KMS-11 (cell line): ENCODE measurements around the gene SUSD3.

Experiments used
- H2AFZ ChIP-seq: fragments of 200-600 bp; sonication (generic); 2 replicates; pipeline ENCODE4 v1.6.1; 2016; ENCODE audit warnings: antibody characterized with exemption, mixed run types, low read depth
- H3K27ac ChIP-seq: fragments of 200-600 bp; sonication (generic); 2 replicates; pipeline ENCODE4 v1.6.1; 2016; ENCODE audit warnings: mild to moderate bottlenecking, mixed run types
- H3K27me3 ChIP-seq: fragments of 200-600 bp; sonication (generic); 2 replicates; pipeline ENCODE4 v1.6.1; 2017; ENCODE audit warnings: mild to moderate bottlenecking, low read depth, mixed run types, moderate library complexity; ENCODE audit not compliant: insufficient read depth
- H3K36me3 ChIP-seq: fragments of 200-600 bp; sonication (generic); 2 replicates; pipeline ENCODE4 v1.6.1; 2017; ENCODE audit warnings: mild to moderate bottlenecking, mixed run types; ENCODE audit not compliant: insufficient read depth
- H3K4me1 ChIP-seq: fragments of 200-600 bp; sonication (generic); 2 replicates; pipeline ENCODE4 v1.6.1; 2016; ENCODE audit warnings: mild to moderate bottlenecking, low read depth, mixed run types; ENCODE audit not compliant: poor library complexity, severe bottlenecking
- H3K4me2 ChIP-seq: fragments of 200-600 bp; sonication (generic); 2 replicates; pipeline ENCODE4 v1.7.0; 2016; ENCODE audit warnings: mild to moderate bottlenecking, mixed run types
- H3K4me3 ChIP-seq: fragments of 200-600 bp; sonication (generic); IDR thresholded peaks from 2 replicates; pipeline ENCODE4 v1.6.1; 2017; ENCODE audit warnings: low read depth, low read length, mixed read lengths; ENCODE audit not compliant: insufficient read depth
- H3K79me2 ChIP-seq: fragments of 200-600 bp; sonication (generic); 2 replicates; pipeline ENCODE4 v1.6.1; 2016; ENCODE audit warnings: low read depth, mixed run types; ENCODE audit not compliant: insufficient read depth
- H3K9ac ChIP-seq: fragments of 200-600 bp; sonication (generic); 2 replicates; pipeline ENCODE4 v1.6.1; 2016; ENCODE audit warnings: mild to moderate bottlenecking, mixed run types
- H4K20me1 ChIP-seq: fragments of 200-600 bp; sonication (generic); 2 replicates; pipeline ENCODE4 v1.6.1; 2016; ENCODE audit warnings: mild to moderate bottlenecking, mixed run types; ENCODE audit not compliant: insufficient read depth
- CTCF ChIP-seq: fragments of 200-600 bp; sonication (generic); conservative IDR thresholded peaks from 2 replicates; pipeline ENCODE4 v1.6.1; 2017; ENCODE audit warnings: low read depth, mild to moderate bottlenecking, antibody characterized with exemption, low read length, moderate library complexity, mixed read lengths

Gene SUSD3

GRCh38 chr9:93039976-93040375 lies 18.5 kb upstream of the SUSD3 start:
- H3K4me1 ChIP-seq = no peaks in the 10 kb centered on the region
- no peak overlapping the region for H3K9ac ChIP-seq
- no peak overlapping the region for H3K27ac ChIP-seq

GRCh38 chr9:93040409-93040808 lies 18.1 kb upstream of the SUSD3 start:
- H4K20me1 ChIP-seq = no peaks in the 10 kb centered on the region
- no peaks in the 10 kb centered on the region for H3K36me3 ChIP-seq
- no peak overlapping the region for H3K4me3 ChIP-seq
- no peak for TF ChIP-seq CTCF
- H3K4me2 ChIP-seq = no peak overlapping the region
- no peaks in the 10 kb centered on the region for H3K4me1 ChIP-seq
- H3K27ac ChIP-seq = no peak overlapping the region
- H3K27me3 ChIP-seq = no peaks in the 10 kb centered on the region
- no peak overlapping the region for H3K9ac ChIP-seq
- no peaks in the 10 kb centered on the region for H3K79me2 ChIP-seq
- no peak overlapping the region for H2AFZ ChIP-seq

More at GRCh38 chr9:93039976-93040375, 18.5 kb upstream of the SUSD3 start:
- TF ChIP-seq CTCF = no peak
- H3K4me2 ChIP-seq = no peak overlapping the region
- no peaks in the 10 kb centered on the region for H4K20me1 ChIP-seq
- no peaks in the 10 kb centered on the region for H3K27me3 ChIP-seq
- no peaks in the 10 kb centered on the region for H3K36me3 ChIP-seq
- no peaks in the 10 kb centered on the region for H3K79me2 ChIP-seq
- no peak overlapping the region for H2AFZ ChIP-seq
- H3K4me3 ChIP-seq = no peak overlapping the region

- Histone ChIP-seq H3K79me2 (no peaks in the 10 kb centered on the region), H3K4me3 (no peak overlapping the region), H3K27me3 (no peaks in the 10 kb centered on the region), H3K36me3 (no peaks in the 10 kb centered on the region), H2AFZ (no peak overlapping the region), H3K9ac (no peak overlapping the region), H3K27ac (no peak overlapping the region), H3K4me1 (no peaks in the 10 kb centered on the region), H4K20me1 (no peaks in the 10 kb centered on the region), H3K4me2 (no peak overlapping the region)
- no peak for TF ChIP-seq CTCF
Observed at GRCh38 chr9:93041108-93041802, 17.2 kb upstream of the SUSD3 start.

GRCh38 chr9:93043122-93043521 lies 15.4 kb upstream of the SUSD3 start:
- no peak overlapping the region for H3K27ac ChIP-seq
- H2AFZ ChIP-seq = no peak overlapping the region
- no peaks in the 10 kb centered on the region for H4K20me1 ChIP-seq
- H3K4me1 ChIP-seq = no peaks in the 10 kb centered on the region
- TF ChIP-seq CTCF = no peak
- H3K79me2 ChIP-seq = no peaks in the 10 kb centered on the region
- H3K27me3 ChIP-seq = no peaks in the 10 kb centered on the region
- no peak overlapping the region for H3K9ac ChIP-seq
- H3K36me3 ChIP-seq = no peaks in the 10 kb centered on the region
- H3K4me3 ChIP-seq = no peak overlapping the region
- H3K4me2 ChIP-seq = no peak overlapping the region
